Hepatocyte (in vitro differentiated cells): ENCODE measurements around the gene MACROH2A1. TPM values are rescaled to one million over a fixed set of nuclear protein-coding genes. Genes with fewer than 3 reads are reported as not detected.

Experiments
- DNase-seq: peaks from one replicate; pipeline ENCODE4 v3.0.0-alpha.2; 2016; ENCODE audit warnings: low spot score
- H2AFZ ChIP-seq: fragments of 200-600 bp; sonication (generic); 2 replicates; pipeline ENCODE4 v1.6.0; 2016; ENCODE audit warnings: antibody characterized with exemption, mild to moderate bottlenecking
- H3K27ac ChIP-seq: fragments of 200-600 bp; sonication (generic); 2 replicates; pipeline ENCODE4 v1.5.1; 2016; ENCODE audit warnings: mild to moderate bottlenecking
- H3K27me3 ChIP-seq: fragments of 200-600 bp; sonication (generic); 2 replicates; pipeline ENCODE4 v1.6.1; 2016
- H3K36me3 ChIP-seq: fragments of 200-600 bp; sonication (generic); replicated peaks from 2 replicates; pipeline ENCODE4 v1.5.1; 2016; ENCODE audit warnings: low read depth; ENCODE audit not compliant: insufficient read depth
- H3K4me1 ChIP-seq: fragments of 200-600 bp; sonication (generic); 2 replicates; pipeline ENCODE4 v1.5.1; 2016; ENCODE audit warnings: mild to moderate bottlenecking, moderate library complexity; ENCODE audit not compliant: insufficient read depth
- H3K4me2 ChIP-seq: fragments of 200-600 bp; sonication (generic); 2 replicates; pipeline ENCODE4 v1.6.0; 2016
- H3K4me3 ChIP-seq: fragments of 200-600 bp; sonication (generic); 2 replicates; pipeline ENCODE4 v1.5.1; 2016; ENCODE audit warnings: mild to moderate bottlenecking
- H3K79me2 ChIP-seq: fragments of 200-600 bp; sonication (generic); 2 replicates; pipeline ENCODE4 v1.6.0; 2017; ENCODE audit warnings: mild to moderate bottlenecking
- H3K9me2 ChIP-seq: fragments of 200-600 bp; sonication (generic); replicated peaks from 2 replicates; pipeline ENCODE4 v1.6.0; 2017; ENCODE audit warnings: mild to moderate bottlenecking; ENCODE audit not compliant: insufficient read depth
- H3K9me3 ChIP-seq: fragments of 200-600 bp; sonication (generic); 2 replicates; pipeline ENCODE4 v1.5.1; 2016; ENCODE audit warnings: low read depth, mild to moderate bottlenecking
- H4K20me1 ChIP-seq: fragments of 200-600 bp; sonication (generic); 2 replicates; pipeline ENCODE4 v1.6.0; 2016; ENCODE audit warnings: mild to moderate bottlenecking; ENCODE audit not compliant: insufficient read depth, poor library complexity, severe bottlenecking
- EZH2 ChIP-seq: fragments of 200-600 bp; sonication (generic); IDR thresholded peaks from 2 replicates; pipeline ENCODE4 v1.6.1; 2016; ENCODE audit warnings: antibody characterized with exemption, mild to moderate bottlenecking, borderline replicate concordance
- EZH2phosphoT487 ChIP-seq: fragments of 200-600 bp; sonication (generic); IDR thresholded peaks from one replicate; pipeline ENCODE4 v1.6.1; 2018; ENCODE audit warnings: antibody characterized with exemption, mild to moderate bottlenecking, low read depth, moderate library complexity; ENCODE audit not compliant: unreplicated experiment, severe bottlenecking
- WGBS: methylation state at CpG from one replicate; pipeline ENCODE4 v1.1.6; 2016; ENCODE audit warnings: low lambda C conversion rate; ENCODE audit errors: missing lambda C conversion rate; 5-methylcytosine and 5-hydroxymethylcytosine counted together
- polyA plus RNA-seq: library from polyadenylated mRNA; unstranded; fragments of >200 nt; fragmentation: Nextera tagmentation; extraction: Ambion mirVana; gene quantifications from 2 replicates; pipeline ENCODE4 v1.2.1, GENCODE V29; 2016
- total RNA-seq: library from RNA; depleted of rRNA; stranded (reverse); fragments of >200 nt; gene quantifications from 2 replicates; pipeline ENCODE4 v1.2.3, GENCODE V29; 2014
- TF ChIP-seq, protein P1 (sequence below): fragments of 200-600 bp; sonication (generic); IDR thresholded peaks from 2 replicates; pipeline ENCODE4 v1.5.1; 2016; ENCODE audit warnings: antibody characterized with exemption, mild to moderate bottlenecking; ENCODE audit not compliant: poor library complexity

MACROH2A1 gene
- total and polyA plus RNA-seq, 2 experiments from 2014 or later: 198 to 304 TPM

GRCh38 chr5:135405082-135405481, 6.1 kb upstream of the MACROH2A1 start:
- 93% methylated on average over 2 of the region's 2 CpGs for WGBS
- TF ChIP-seq EZH2phosphoT487 (no peak), EZH2 (no peak)
- TF ChIP-seq, protein P1, sequence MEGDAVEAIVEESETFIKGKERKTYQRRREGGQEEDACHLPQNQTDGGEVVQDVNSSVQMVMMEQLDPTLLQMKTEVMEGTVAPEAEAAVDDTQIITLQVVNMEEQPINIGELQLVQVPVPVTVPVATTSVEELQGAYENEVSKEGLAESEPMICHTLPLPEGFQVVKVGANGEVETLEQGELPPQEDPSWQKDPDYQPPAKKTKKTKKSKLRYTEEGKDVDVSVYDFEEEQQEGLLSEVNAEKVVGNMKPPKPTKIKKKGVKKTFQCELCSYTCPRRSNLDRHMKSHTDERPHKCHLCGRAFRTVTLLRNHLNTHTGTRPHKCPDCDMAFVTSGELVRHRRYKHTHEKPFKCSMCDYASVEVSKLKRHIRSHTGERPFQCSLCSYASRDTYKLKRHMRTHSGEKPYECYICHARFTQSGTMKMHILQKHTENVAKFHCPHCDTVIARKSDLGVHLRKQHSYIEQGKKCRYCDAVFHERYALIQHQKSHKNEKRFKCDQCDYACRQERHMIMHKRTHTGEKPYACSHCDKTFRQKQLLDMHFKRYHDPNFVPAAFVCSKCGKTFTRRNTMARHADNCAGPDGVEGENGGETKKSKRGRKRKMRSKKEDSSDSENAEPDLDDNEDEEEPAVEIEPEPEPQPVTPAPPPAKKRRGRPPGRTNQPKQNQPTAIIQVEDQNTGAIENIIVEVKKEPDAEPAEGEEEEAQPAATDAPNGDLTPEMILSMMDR: no peak
- Histone ChIP-seq H4K20me1 (no peaks in the 10 kb centered on the region), H3K4me1 (peaks cover 6% of the 10 kb centered on the region), H3K79me2 (peaks cover 2% of the 10 kb centered on the region), H3K27me3 (no peaks in the 10 kb centered on the region), H3K27ac (no peak overlapping the region), H3K4me3 (no peak overlapping the region), H3K9me3 (no peaks in the 10 kb centered on the region), H2AFZ (no peak overlapping the region), H3K4me2 (no peak overlapping the region), H3K9me2 (no peaks in the 10 kb centered on the region), H3K36me3 (no peaks in the 10 kb centered on the region)
- DNase-seq: no peak

DNA sequence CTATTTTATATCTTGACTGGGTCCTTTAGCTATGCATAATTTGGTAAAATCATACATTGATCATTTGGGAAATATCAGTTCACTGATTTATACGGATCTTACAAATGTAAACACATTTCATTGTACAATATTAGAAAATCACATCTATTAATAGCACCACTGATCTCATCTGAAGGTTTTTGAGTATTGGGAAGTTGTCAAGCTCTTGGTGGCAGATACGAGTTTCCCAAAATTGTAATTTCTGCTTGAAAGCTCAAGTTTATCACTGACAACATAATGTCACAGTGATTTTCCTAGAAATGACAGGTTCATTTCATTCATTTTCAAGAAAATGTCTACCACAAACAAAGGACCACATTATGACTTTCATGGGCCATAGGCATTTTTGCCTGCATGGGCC, 3.0 kb upstream of the MACROH2A1 start:
- DNase-seq: no peak
- H3K79me2 ChIP-seq: peaks cover 28% of the 10 kb centered on the region
- no peak for TF ChIP-seq EZH2
- TF ChIP-seq, protein P1: no peak
- no peak for TF ChIP-seq EZH2phosphoT487
- H3K36me3 ChIP-seq: no peaks in the 10 kb centered on the region
- no peak overlapping the region for H3K4me2 ChIP-seq
- peaks cover 20% of the 10 kb centered on the region for H3K4me1 ChIP-seq
- no peaks in the 10 kb centered on the region for H3K27me3 ChIP-seq
- peaks cover 11% of the 10 kb centered on the region for H4K20me1 ChIP-seq
- H3K27ac ChIP-seq: no peak overlapping the region
- H3K9me2 ChIP-seq: no peaks in the 10 kb centered on the region
- 90% methylated on average over 2 of the region's 2 CpGs for WGBS
- no peak overlapping the region for H3K4me3 ChIP-seq
- H2AFZ ChIP-seq: no peak overlapping the region
- H3K9me3 ChIP-seq: no peaks in the 10 kb centered on the region

GRCh38 chr5:135400866-135401265, 1.8 kb upstream of the MACROH2A1 start:
- H3K4me2 ChIP-seq: peak overlapping the region; percentile 86

More at GRCh38 chr5:135400866-135401265, 1.8 kb upstream of the MACROH2A1 start:
- H4K20me1 ChIP-seq: peaks cover 23% of the 10 kb centered on the region
- H3K27ac ChIP-seq: peak overlapping the region; percentile 99
- H3K27me3 ChIP-seq: no peaks in the 10 kb centered on the region
- no peak overlapping the region for H2AFZ ChIP-seq
- no peaks in the 10 kb centered on the region for H3K36me3 ChIP-seq
- H3K4me1 ChIP-seq: peaks cover 31% of the 10 kb centered on the region
- peaks cover 39% of the 10 kb centered on the region for H3K79me2 ChIP-seq
- no peak overlapping the region for H3K4me3 ChIP-seq
- WGBS: 37% methylated on average over 5 of the region's 5 CpGs
- TF ChIP-seq, protein P1: no peak
- no peak for TF ChIP-seq EZH2
- TF ChIP-seq EZH2phosphoT487: no peak
- H3K9me2 ChIP-seq: no peaks in the 10 kb centered on the region
- no peaks in the 10 kb centered on the region for H3K9me3 ChIP-seq
- DNase-seq: peak; percentile 50
